ENCODE data around the gene CACNA2D2.

The CACNA2D2 gene

GRCh38 chr3:50454481-50455070 is 48.9 kb downstream of the CACNA2D2 start:
- no peak for DNase-seq

GRCh38 chr3:50453907-50454306 is 49.5 kb downstream of the CACNA2D2 start:
- DNase-seq = no peak

- peak; percentile 26 to 44 (median 32) for DNase-seq
Observed at GRCh38 chr3:50450209-50450921, 53.1 kb downstream of the CACNA2D2 start.

- no peak for DNase-seq
Observed at GRCh38 chr3:50448752-50449539, 54.5 kb downstream of the CACNA2D2 start.

GRCh38 chr3:50447290-50447840 is 56.1 kb downstream of the CACNA2D2 start:
- no peak for DNase-seq

GRCh38 chr3:50445919-50446318 is 57.5 kb downstream of the CACNA2D2 start:
- no peak for DNase-seq

GRCh38 chr3:50444782-50445181 is 58.7 kb downstream of the CACNA2D2 start:
- no peak for DNase-seq

GRCh38 chr3:50444213-50444612 is 59.2 kb downstream of the CACNA2D2 start:
- DNase-seq = no peak

- no peak for DNase-seq
Observed at GRCh38 chr3:50442945-50443579, 60.4 kb downstream of the CACNA2D2 start.

GRCh38 chr3:50441424-50442217 is 61.8 kb downstream of the CACNA2D2 start:
- no peak for DNase-seq

GRCh38 chr3:50436114-50436674 is 67.2 kb downstream of the CACNA2D2 start:
- DNase-seq = peak; percentile 48 to 63 (median 49)

- DNase-seq = no peak
Observed at GRCh38 chr3:50435371-50436113, 67.9 kb downstream of the CACNA2D2 start.

- DNase-seq = no peak
Observed at GRCh38 chr3:50433954-50434353, 69.5 kb downstream of the CACNA2D2 start.

- DNase-seq = no peak
Observed at GRCh38 chr3:50430950-50431435, 72.4 kb downstream of the CACNA2D2 start.

GRCh38 chr3:50430191-50430590 is 73.2 kb downstream of the CACNA2D2 start:
- no peak for DNase-seq

GRCh38 chr3:50428007-50428633 is 75.3 kb downstream of the CACNA2D2 start:
- no peak for DNase-seq

- DNase-seq = no peak
Observed at GRCh38 chr3:50427217-50427616, 76.2 kb downstream of the CACNA2D2 start.

GRCh38 chr3:50425911-50426310 is 77.5 kb downstream of the CACNA2D2 start:
- DNase-seq = no peak

- no peak for DNase-seq
Observed at GRCh38 chr3:50423543-50423942, 79.9 kb downstream of the CACNA2D2 start.

- no peak for DNase-seq
Observed at GRCh38 chr3:50422153-50422552, 81.3 kb downstream of the CACNA2D2 start.

All from activated CD4-positive, CD25-positive, alpha-beta regulatory T cell (primary cell).